Muscle of leg (tissue), 16 donors: Measurements from ENCODE around the gene BEND2. TPM values are rescaled to one million over a fixed set of nuclear protein-coding genes. Genes with fewer than 3 reads are reported as not detected.
"Not testable (repeated sequence)": the region's sequence is repeated elsewhere in the genome, so short reads cannot be mapped to it uniquely, and the experiment has no call there.

Source experiments
- DNase-seq: peaks from one replicate; pipeline ENCODE4 v3.0.0; 2013
- H3K27ac ChIP-seq: one replicate; pipeline ENCODE4 v1.5.1; 2013; ENCODE audit warnings: mild to moderate bottlenecking, low read length, control low read depth
- H3K27me3 ChIP-seq: one replicate; pipeline ENCODE4 v1.6.1; 2013; ENCODE audit warnings: low read length; ENCODE audit not compliant: control insufficient read depth, insufficient read depth
- H3K36me3 ChIP-seq: one replicate; pipeline ENCODE4 v1.6.1; 2013; ENCODE audit warnings: low read length; ENCODE audit not compliant: control insufficient read depth, insufficient read depth
- H3K4me1 ChIP-seq: one replicate; pipeline ENCODE4 v1.6.1; 2013; ENCODE audit warnings: low read length; ENCODE audit not compliant: control insufficient read depth, insufficient read depth
- H3K4me3 ChIP-seq: one replicate; pipeline ENCODE4 v1.5.1; 2013; ENCODE audit warnings: low read length, control low read depth
- H3K9me3 ChIP-seq: replicated peaks from 2 replicates; pipeline ENCODE4 v1.6.1; 2013; ENCODE audit warnings: low read depth, low read length; ENCODE audit not compliant: control insufficient read depth
- WGBS: methylation state at CpG from one replicate; pipeline ENCODE4 v1.1.5; 2013; ENCODE audit warnings: missing lambda C conversion rate; ENCODE audit not compliant: insufficient coverage; 5-methylcytosine and 5-hydroxymethylcytosine counted together
- long read RNA-seq, 11 donors: transcript quantifications; one replicate each; lab custom pipeline, GENCODE V29; 2026
- polyA plus RNA-seq, 8 donors: library from polyadenylated mRNA; unstranded; fragments of 120-200 nt; gene quantifications; one replicate each; pipeline versions ENCODE4 v1.2.1 to v1.2.3, GENCODE V29; 2013; ENCODE audit warnings: inconsistent platforms in 1 of 8, low replicate concordance in 1 of 8; ENCODE audit not compliant: insufficient read length in 8 of 8, insufficient read depth in 1 of 8
- total RNA-seq: library from RNA; stranded (reverse); fragments of 120-200 nt; gene quantifications from one replicate; pipeline ENCODE4 v1.2.4, GENCODE V29; 2013

BEND2 gene
- total RNA-seq (not detected), polyA plus RNA-seq (under 1 TPM in 6 of 8 donors, not detected in 2; 0.02 to 0.08 (median 0.05) TPM)
- long read RNA-seq, donor 1, result 0 reads
- long read RNA-seq, donor 2, result 0 reads
- long read RNA-seq, donor 3, result 0 reads
- long read RNA-seq, donor 4, result 0 reads
- long read RNA-seq, donor 5, result 0 reads
- long read RNA-seq, donor 6, result 0 reads
- long read RNA-seq, donor 7, result 0 reads
- long read RNA-seq, donor 8, result 0 reads
- long read RNA-seq, donor 9, result 0 reads
- long read RNA-seq, donor 10, result 0 reads
- long read RNA-seq, donor 11, result 0 reads

GRCh38 chrX:18220786-18221185 is at the start of gene BEND2:
Gene BEND2 (minus strand): TSS chrX:18220886. CDS start chrX:18220750, 136 bp downstream.
- Histone ChIP-seq H3K4me3 (no peak within 1 kb of the TSS), H3K36me3 (no peaks in the 10 kb centered on the region), H3K27ac (no peak within 1 kb of the TSS), H3K4me1 (no peaks in the 10 kb centered on the region), H3K9me3 (peaks cover 4% of the 10 kb centered on the region), H3K27me3 (no peaks in the 10 kb centered on the region)
- 95% methylated on average over 9 of the region's 19 CpGs for WGBS
- no peak for DNase-seq

DNA sequence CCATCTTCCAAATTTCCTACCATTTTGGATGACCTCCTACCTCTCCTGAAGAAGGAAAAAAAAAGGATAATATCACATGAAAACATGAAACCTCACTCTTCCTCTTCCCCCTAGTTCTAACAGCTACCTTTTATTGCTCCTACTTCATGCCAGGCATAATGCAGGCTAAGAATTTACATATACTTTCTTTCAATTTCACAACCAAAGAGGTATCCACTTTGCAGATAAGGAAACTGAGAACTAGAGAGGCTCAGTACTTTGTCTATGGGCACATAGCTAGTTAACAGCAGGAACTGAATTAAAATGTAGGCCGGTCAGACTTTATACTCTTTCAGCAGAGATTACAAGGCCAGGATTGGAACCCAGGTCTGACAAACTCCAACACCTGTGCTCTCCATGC is 34.4 kb upstream of the BEND2 start:
- H3K4me3 ChIP-seq, result no peak overlapping the region
- H3K27ac ChIP-seq, result no peak overlapping the region
- no peak for DNase-seq
- peaks cover 2% of the 10 kb centered on the region for H3K27me3 ChIP-seq
- WGBS, result no CpG with 5 or more reads among the region's 1 CpG
- no peaks in the 10 kb centered on the region for H3K4me1 ChIP-seq
- H3K9me3 ChIP-seq, result no peaks in the 10 kb centered on the region
- no peaks in the 10 kb centered on the region for H3K36me3 ChIP-seq

DNA sequence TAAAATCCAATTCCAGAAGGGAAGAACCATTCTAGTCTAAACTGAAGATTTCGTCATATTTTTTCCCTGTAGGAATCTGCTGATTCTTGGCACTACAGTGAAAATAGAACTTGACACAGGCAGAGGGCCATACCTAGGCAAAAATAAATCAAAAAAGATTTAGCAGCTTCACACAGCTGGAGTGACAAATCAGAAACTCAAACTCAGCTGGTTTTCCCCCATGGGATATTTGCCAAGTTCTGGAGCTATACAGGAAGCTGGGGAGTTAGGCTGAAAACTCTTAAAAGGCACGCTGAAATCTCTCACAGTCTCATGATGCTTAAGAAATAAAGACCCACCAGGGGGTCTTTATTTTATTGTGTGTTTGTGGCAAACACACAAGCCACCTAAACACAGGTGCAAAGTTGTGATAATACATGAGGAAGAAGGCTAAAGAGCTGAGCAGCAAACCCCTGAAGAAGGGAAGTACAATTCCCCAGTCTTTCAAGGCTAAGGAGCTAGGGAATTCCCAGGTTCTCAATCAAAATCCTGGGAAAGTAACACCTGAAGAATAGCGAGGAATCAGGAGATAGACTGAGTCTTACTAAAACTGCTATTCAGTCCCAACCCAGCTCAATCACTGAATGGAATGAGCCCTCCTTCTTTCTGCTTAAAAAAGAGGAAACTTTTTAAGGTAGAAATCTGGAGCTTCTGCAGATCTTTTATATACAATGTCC is 32.1 kb upstream of the BEND2 start:
- no peak overlapping the region for H3K27ac ChIP-seq
- no peaks in the 10 kb centered on the region for H3K4me1 ChIP-seq
- no peak overlapping the region for H3K4me3 ChIP-seq
- WGBS, result no CpG with 5 or more reads among the region's 3 CpGs
- H3K27me3 ChIP-seq, result peaks cover 5% of the 10 kb centered on the region
- H3K9me3 ChIP-seq, result no peaks in the 10 kb centered on the region
- peak; percentile 36 for DNase-seq
- H3K36me3 ChIP-seq, result no peaks in the 10 kb centered on the region

- not testable (repeated sequence) for H3K4me1 ChIP-seq, DNase-seq, H3K4me3 ChIP-seq, H3K9me3 ChIP-seq, H3K27me3 ChIP-seq, H3K36me3 ChIP-seq, H3K27ac ChIP-seq
- 43% methylated on average over 5 of the region's 21 CpGs for WGBS
Measured at GRCh38 chrX:18229646-18230045, 9.0 kb upstream of the BEND2 start.

DNA sequence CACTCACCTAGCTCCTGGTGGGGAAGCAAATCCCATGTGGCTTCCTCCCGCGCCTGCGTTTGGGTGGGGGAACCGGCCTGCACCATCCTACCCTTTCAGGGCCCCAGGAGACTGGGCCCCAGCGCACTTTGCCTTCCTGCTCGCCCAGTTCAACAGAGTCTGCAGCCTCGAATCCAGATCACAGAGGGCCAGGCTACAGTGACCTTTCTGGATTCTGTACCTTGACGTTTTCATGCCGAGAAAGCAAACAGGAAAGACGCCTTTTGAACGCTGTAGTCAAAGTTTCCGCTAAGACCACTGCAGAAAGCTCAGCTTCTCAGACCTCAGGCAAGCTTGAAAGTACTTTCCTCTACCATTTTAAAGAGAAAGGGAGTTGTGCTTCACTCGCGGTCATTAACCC is 7.4 kb upstream of the BEND2 start:
- Histone ChIP-seq H3K4me3 (no peak overlapping the region), H3K27ac (no peak overlapping the region), H3K9me3 (no peaks in the 10 kb centered on the region), H3K27me3 (peaks cover 7% of the 10 kb centered on the region), H3K4me1 (no peaks in the 10 kb centered on the region), H3K36me3 (no peaks in the 10 kb centered on the region)
- WGBS, result 77% methylated on average over 14 of the region's 14 CpGs
- DNase-seq, result no peak

DNA sequence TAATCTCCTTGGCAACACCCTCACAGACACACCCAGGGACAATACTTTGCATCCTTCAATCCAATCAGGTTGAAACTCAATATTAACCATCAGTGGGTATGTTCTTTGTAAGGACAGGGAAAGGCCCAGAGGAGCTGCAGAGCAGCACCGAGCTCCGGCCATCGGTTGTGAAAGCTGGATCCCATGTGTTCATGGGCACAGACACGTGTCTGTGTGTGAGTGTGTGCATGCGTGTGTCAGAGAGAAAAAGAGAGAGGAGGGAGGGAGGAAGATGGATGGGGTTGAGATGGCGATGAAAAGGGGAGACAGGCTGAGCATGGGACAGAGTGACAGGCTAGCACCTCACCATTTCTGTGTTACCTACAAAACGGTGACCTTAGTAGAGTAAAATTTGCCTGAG is 6.8 kb upstream of the BEND2 start:
- peaks cover 7% of the 10 kb centered on the region for H3K27me3 ChIP-seq
- no peaks in the 10 kb centered on the region for H3K36me3 ChIP-seq
- no peak overlapping the region for H3K27ac ChIP-seq
- H3K4me3 ChIP-seq, result no peak overlapping the region
- no peak for DNase-seq
- H3K4me1 ChIP-seq, result no peaks in the 10 kb centered on the region
- 84% methylated on average over 6 of the region's 7 CpGs for WGBS
- H3K9me3 ChIP-seq, result no peaks in the 10 kb centered on the region

DNA sequence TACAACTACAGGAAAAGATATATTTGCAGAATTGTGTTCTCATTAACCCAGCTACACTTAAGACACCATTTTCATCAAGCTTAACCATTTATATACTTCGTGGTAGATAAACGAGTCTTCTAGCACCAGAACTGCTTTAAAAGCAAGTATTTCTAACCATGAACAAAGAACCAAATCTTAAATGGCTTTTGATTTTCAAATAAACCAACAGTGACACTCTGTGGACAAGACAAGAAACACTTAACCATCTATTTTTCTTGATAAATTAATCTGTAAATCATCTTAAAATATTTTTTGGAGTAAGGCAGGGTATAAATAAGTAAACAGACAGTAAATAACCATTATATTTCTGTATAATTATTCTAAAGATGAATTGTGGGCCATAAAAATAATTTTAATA is 10.2 kb downstream of the BEND2 start:
- no peak overlapping the region for H3K4me3 ChIP-seq
- no CpG with 5 or more reads among the region's 2 CpGs for WGBS
- H3K27ac ChIP-seq, result no peak overlapping the region
- no peaks in the 10 kb centered on the region for H3K9me3 ChIP-seq
- no peaks in the 10 kb centered on the region for H3K4me1 ChIP-seq
- peaks cover 12% of the 10 kb centered on the region for H3K27me3 ChIP-seq
- H3K36me3 ChIP-seq, result no peaks in the 10 kb centered on the region
- DNase-seq, result peak; percentile 12

GRCh38 chrX:18206657-18207056 is 14.0 kb downstream of the BEND2 start:
- Histone ChIP-seq H3K27ac (no peak overlapping the region), H3K4me1 (no peaks in the 10 kb centered on the region)

GRCh38 chrX:18203631-18204030 is 17.1 kb downstream of the BEND2 start:
- Histone ChIP-seq H3K4me3 (no peak overlapping the region), H3K9me3 (no peaks in the 10 kb centered on the region), H3K27me3 (peaks cover 17% of the 10 kb centered on the region), H3K36me3 (no peaks in the 10 kb centered on the region), H3K27ac (no peak overlapping the region), H3K4me1 (no peaks in the 10 kb centered on the region)
- WGBS, result 79% methylated on average over 2 of the region's 5 CpGs
- no peak for DNase-seq

More at GRCh38 chrX:18206657-18207056, 14.0 kb downstream of the BEND2 start:
- H3K9me3 ChIP-seq, result no peaks in the 10 kb centered on the region
- 60% methylated on average over 8 of the region's 8 CpGs for WGBS
- H3K27me3 ChIP-seq, result peaks cover 13% of the 10 kb centered on the region
- H3K4me3 ChIP-seq, result no peak overlapping the region
- DNase-seq, result no peak
- H3K36me3 ChIP-seq, result no peaks in the 10 kb centered on the region

DNA sequence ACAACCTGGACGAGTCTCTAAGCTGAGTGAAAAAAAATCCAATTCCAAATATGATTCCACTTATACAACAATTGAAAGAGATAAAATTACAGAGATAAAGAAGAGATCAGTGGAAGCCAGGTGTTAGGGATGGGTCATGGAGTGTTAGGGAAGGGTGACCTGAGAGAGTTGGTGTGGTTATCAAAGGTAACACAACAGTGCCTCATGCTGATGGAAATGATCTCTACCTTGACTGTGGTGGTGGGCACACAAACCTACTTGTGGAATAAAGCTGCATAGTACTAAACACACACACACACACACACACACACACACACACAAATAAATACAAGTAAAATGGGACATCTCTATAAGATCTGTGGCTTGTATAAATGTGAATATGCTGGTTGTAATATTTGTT is 26.0 kb downstream of the BEND2 start:
- WGBS, result no CpG with 5 or more reads among the region's 1 CpG
- Histone ChIP-seq H3K27me3 (peaks cover 2% of the 10 kb centered on the region), H3K27ac (no peak overlapping the region), H3K9me3 (no peaks in the 10 kb centered on the region), H3K4me3 (no peak overlapping the region), H3K36me3 (no peaks in the 10 kb centered on the region), H3K4me1 (no peaks in the 10 kb centered on the region)
- DNase-seq, result no peak
